ENCODE results near the gene CPE. TPM values are rescaled to one million over a fixed set of nuclear protein-coding genes. Genes with fewer than 3 reads are reported as not detected.

Gene CPE
- total RNA-seq, 3 donors from 2014 or later = 106 to 129 (median 114) TPM

DNA sequence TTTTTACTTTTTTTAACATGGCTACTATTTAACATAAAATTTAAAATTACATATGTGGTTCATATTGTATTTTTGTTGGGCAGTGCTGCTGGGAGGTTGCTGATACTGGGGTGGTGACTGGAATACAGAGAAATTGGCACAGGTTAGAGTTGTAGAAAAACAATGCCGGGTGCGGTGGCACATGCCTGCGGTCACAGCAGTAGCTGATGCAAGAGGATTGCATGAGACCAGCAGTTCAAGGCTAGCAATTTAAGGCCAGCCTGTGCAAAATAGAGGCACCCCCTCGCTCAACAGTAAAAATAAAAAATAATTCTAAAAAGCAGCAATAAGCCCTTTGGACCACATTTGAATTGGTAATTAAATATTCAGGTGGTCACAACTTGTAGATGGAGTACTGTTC lies 11.8 kb upstream of the CPE start:
- TF ChIP-seq POLR2AphosphoS5 (IDR thresholded peaks at IDR 0.05) (no peak), POLR2A (IDR thresholded peaks at IDR 0.05) (no peak)
- TF ChIP-seq, protein P1, sequence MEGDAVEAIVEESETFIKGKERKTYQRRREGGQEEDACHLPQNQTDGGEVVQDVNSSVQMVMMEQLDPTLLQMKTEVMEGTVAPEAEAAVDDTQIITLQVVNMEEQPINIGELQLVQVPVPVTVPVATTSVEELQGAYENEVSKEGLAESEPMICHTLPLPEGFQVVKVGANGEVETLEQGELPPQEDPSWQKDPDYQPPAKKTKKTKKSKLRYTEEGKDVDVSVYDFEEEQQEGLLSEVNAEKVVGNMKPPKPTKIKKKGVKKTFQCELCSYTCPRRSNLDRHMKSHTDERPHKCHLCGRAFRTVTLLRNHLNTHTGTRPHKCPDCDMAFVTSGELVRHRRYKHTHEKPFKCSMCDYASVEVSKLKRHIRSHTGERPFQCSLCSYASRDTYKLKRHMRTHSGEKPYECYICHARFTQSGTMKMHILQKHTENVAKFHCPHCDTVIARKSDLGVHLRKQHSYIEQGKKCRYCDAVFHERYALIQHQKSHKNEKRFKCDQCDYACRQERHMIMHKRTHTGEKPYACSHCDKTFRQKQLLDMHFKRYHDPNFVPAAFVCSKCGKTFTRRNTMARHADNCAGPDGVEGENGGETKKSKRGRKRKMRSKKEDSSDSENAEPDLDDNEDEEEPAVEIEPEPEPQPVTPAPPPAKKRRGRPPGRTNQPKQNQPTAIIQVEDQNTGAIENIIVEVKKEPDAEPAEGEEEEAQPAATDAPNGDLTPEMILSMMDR (IDR thresholded peaks at IDR 0.05) = no peak
- intact Hi-C loops (cut with DNase I; ENCODE audit: low total_unique reads) = no loop called here
- no peaks in the 10 kb centered on the region for H3K36me3 ChIP-seq
- no peaks in the 10 kb centered on the region for H3K9me3 ChIP-seq
- H3K4me3 ChIP-seq = no peak overlapping the region
- no peak overlapping the region for H3K27ac ChIP-seq
- H3K4me1 ChIP-seq = no peaks in the 10 kb centered on the region
- DNase-seq (ENCODE audit: low spot score in 2 of 2) = no peak
- no peaks in the 10 kb centered on the region for H3K27me3 ChIP-seq

DNA sequence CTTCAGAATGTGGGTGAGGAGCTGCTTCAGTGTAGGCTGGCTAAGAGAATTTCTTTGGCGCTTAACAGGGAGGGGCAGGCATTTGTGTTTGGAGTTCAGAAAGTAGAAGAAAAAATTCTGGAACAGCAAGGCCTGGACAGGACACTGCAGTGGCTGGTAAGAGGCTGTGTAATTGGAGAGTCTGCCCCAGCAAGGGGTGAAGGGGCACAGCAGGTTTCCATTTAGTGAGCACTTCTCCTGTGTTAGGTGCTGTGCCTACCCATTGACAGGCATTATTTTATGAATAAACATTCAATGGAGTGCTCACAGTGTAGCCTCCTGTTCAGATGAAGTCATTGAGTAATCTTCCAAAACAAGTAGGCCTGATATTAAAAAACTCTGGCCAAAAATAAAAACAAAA lies 10.7 kb upstream of the CPE start:
- Histone ChIP-seq H3K27me3 (no peaks in the 10 kb centered on the region), H3K4me3 (no peak overlapping the region), H3K4me1 (no peaks in the 10 kb centered on the region), H3K27ac (no peak overlapping the region), H3K36me3 (no peaks in the 10 kb centered on the region), H3K9me3 (no peaks in the 10 kb centered on the region)
- no peak for DNase-seq (ENCODE audit: low spot score in 2 of 2)
- TF ChIP-seq, protein P1 (IDR thresholded peaks at IDR 0.05) = no peak
- TF ChIP-seq POLR2AphosphoS5 (IDR thresholded peaks at IDR 0.05) = no peak
- no peak for TF ChIP-seq POLR2A (IDR thresholded peaks at IDR 0.05)
- intact Hi-C loops (cut with DNase I; ENCODE audit: low total_unique reads) = no loop called here

DNA sequence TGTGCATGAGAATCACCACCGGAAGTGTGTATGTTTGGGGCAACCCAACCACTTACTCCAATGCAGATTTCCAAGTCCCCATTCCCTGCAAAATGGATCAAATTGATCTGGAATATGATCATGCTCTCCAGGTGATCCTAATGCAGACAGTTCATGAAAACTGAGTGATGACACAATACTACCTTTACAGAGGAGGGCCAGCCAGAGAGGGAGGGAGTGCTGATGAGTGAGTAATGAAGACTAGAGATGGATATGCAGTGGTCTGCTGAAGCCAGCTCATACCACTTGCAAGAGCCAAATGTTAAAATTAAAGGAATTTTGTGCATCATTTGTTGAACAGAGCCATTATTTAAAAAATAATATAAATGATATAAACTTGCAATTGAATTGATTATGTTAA lies 10.2 kb upstream of the CPE start:
- DNase-seq (ENCODE audit: low spot score in 2 of 2) = no peak
- TF ChIP-seq POLR2A (IDR thresholded peaks at IDR 0.05) (no peak), POLR2AphosphoS5 (IDR thresholded peaks at IDR 0.05) (no peak)
- TF ChIP-seq, protein P1 (IDR thresholded peaks at IDR 0.05) = no peak
- H3K27ac ChIP-seq = no peak overlapping the region
- intact Hi-C loops (cut with DNase I; ENCODE audit: low total_unique reads) = no loop called here
- no peaks in the 10 kb centered on the region for H3K4me1 ChIP-seq
- H3K27me3 ChIP-seq = no peaks in the 10 kb centered on the region
- no peaks in the 10 kb centered on the region for H3K36me3 ChIP-seq
- no peak overlapping the region for H3K4me3 ChIP-seq
- H3K9me3 ChIP-seq = no peaks in the 10 kb centered on the region

DNA sequence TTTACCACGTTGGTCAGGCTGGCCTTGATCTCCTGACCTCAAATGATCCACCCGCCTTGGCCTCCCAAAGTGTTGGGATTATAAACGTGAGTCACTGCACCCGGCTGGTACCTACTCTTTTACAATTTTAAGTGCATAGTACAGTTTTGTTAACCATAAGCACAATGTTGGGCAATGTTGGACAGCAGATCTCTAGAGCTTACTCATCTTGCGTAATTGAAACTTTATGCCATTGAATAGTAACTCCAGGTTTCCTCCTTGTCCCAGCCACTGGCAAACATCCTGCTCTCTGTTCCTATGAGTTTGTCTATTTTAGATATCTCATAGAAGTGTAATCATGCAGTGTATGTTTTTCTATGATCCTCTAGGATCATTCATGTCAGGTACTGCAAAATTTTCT lies 9.3 kb upstream of the CPE start:
- intact Hi-C loops (cut with DNase I; ENCODE audit: low total_unique reads) = no loop called here
- Histone ChIP-seq H3K9me3 (peaks cover 0 to 5% of the 10 kb centered on the region in 2 donors), H3K27ac (no peak overlapping the region), H3K4me3 (no peak overlapping the region), H3K36me3 (no peaks in the 10 kb centered on the region), H3K4me1 (no peaks in the 10 kb centered on the region), H3K27me3 (no peaks in the 10 kb centered on the region)
- no peak for DNase-seq (ENCODE audit: low spot score in 2 of 2)
- TF ChIP-seq, protein P1 (IDR thresholded peaks at IDR 0.05) = no peak
- TF ChIP-seq POLR2AphosphoS5 (IDR thresholded peaks at IDR 0.05) (no peak), POLR2A (IDR thresholded peaks at IDR 0.05) (no peak)

DNA sequence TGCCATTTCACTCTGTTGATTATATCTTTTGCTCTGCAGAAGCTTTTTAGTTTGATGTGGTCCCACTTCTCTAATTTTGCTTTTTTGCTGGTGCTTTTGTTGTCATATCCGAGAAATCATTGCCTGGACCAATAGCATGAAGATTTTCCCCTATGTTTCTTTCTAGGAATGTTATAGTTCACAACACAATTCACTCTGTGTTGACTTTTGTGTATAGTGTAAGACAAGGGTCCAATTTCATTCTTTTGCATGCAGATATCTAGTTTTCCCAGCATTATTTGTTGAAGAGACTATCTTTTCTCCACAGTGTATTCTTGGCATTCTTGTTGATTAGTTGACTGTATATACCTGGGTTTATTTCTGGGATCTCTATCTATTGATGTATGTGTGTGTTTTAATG lies 8.3 kb upstream of the CPE start:
- TF ChIP-seq POLR2AphosphoS5 (IDR thresholded peaks at IDR 0.05) = no peak
- TF ChIP-seq POLR2A (IDR thresholded peaks at IDR 0.05) = no peak
- TF ChIP-seq, protein P1 (IDR thresholded peaks at IDR 0.05) = no peak
- intact Hi-C loops (cut with DNase I; ENCODE audit: low total_unique reads) = no loop called here
- no peaks in the 10 kb centered on the region for H3K27me3 ChIP-seq

More for the DNA sequence above, 8.3 kb upstream of the CPE start:
- Histone ChIP-seq H3K4me1 (no peaks in the 10 kb centered on the region), H3K9me3 (peaks cover 4 to 6% of the 10 kb centered on the region in 2 donors), H3K27ac (no peak overlapping the region), H3K36me3 (no peaks in the 10 kb centered on the region), H3K4me3 (no peak overlapping the region)
- DNase-seq (ENCODE audit: low spot score in 2 of 2) = no peak
